Activated T-cell treated with anti-CD3 and anti-CD28 coated beads, Interleukin-2, amount 50 U/mL, for 1 hour (primary cell): ENCODE measurements around the gene DCLK1.

Source experiments
- DNase-seq: peaks from one replicate; pipeline ENCODE4 v3.0.0-alpha.2; 2020

DCLK1 gene

DNA sequence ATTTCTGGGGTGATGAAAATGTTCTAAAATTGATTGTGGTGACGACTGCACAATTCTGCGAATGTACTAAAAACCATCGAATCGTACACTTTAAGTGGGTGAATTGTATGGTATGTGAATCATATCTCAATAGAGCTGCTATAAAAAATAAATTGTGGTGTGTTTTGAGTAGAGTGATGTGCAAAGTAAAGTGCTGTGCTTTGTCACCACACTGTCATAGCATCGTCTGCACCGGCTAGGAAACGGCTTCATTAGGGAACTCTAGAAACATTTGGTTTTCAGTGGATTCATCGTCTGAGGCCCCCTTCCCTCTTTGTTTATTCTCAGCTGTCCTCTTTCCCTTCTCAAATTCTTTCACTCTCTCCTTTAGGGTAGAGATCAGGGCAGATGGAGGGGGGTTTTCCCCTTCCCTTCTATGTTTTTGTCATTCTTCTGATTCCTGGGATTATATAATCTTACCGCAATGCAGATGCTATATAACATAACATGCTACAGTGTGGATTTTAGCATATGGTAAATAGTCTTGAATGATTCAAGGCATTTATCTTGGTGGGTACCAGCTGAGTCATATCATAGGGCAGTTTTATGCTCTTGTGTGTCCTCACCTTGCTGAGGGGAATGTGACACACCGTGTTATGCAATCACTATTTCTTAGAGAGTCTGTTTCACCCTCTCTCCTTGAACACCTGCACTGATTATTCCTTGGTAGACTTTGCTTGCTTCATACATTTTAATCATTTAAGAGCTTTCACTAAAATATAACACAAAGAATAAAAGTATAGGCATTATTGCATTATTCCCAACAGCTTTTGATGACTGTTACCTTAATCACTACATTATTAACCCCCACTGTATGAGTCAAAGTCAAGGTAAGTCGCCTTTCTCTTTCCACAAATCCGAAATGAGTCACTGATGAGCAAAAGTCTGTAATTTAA is 239.4 kb downstream of the DCLK1 start:
- no peak for DNase-seq

DNA sequence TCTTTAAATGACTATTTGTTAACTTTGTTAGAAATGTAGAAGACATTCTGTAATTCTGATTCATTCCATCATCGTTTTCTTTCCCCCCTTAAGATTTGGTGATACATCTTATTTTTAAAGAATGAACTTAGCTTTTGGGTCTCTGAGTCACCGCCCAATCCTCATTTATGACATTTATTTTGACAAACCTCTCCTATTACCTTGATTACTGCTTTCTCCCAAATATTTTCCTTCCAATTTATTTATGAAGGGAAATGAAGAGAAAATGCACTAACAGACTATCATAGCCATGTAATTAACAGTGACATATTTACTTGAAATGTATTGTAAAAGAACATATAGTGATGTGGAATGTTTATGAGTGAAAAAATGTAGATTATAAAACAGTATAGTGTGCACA is 241.6 kb downstream of the DCLK1 start:
- no peak for DNase-seq

DNA sequence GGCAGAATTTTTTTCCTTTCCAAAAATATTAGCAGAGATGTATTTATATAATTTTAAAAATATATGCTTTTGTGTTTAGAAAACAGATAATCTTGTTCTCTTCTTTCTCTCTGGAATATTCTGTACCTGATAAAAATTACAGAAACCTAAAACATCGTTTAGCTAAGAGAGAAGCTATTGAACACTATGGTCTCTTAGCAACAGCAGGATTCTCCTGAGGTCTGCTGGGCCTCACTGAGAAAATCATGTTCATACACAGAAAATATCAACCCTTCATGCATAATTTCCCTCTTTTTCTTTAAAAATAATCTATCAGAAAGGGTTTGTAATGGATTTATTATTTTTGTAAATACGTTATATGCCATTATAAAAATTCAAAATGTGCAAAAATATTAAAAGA is 242.2 kb downstream of the DCLK1 start:
- DNase-seq = no peak

DNA sequence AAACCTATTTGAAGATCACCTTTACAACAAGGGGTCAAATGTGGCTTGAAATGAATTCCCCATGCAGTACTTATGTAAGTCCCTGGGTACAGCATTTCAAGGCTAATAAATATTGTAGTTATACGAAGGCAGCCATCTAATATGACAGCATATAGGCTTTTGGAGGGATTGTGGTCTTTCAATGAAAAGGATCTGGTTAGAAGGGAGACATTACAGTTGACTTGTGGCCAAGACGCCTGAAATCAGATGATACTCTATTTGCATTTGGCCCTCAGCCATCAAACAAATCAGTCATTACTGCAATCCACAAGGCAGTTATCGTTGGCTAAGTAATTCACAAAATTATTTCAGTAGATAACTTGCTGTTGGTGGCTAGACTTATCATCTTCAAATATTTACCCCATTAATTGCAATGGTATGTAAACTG is 242.7 kb downstream of the DCLK1 start:
- DNase-seq = no peak

DNA sequence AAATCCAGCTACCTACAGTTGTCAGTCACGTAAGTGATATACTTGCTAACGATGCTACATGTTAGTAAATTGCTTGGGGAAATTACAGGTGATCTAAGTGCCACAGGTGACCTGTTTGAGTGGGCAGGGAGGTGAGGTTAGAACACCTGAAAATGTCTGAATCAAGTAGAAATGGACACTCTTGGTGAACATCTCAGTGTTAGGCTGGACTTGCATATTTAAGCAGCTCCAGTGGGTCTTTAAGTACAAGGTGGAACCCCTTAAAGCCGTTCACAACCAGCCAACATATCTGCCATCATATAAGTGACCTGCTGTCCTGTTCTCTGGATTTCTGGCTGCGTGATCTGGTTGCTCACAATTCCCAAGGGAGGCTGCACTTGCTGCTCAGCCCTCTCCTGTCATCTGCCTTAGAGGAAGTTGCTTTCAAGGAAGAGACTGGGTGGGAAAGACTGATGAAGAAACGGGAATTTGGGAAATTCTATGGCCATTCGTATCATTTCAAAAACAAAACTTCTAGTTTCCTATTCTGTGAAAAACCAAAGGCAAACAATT is 244.0 kb downstream of the DCLK1 start:
- DNase-seq = no peak

DNA sequence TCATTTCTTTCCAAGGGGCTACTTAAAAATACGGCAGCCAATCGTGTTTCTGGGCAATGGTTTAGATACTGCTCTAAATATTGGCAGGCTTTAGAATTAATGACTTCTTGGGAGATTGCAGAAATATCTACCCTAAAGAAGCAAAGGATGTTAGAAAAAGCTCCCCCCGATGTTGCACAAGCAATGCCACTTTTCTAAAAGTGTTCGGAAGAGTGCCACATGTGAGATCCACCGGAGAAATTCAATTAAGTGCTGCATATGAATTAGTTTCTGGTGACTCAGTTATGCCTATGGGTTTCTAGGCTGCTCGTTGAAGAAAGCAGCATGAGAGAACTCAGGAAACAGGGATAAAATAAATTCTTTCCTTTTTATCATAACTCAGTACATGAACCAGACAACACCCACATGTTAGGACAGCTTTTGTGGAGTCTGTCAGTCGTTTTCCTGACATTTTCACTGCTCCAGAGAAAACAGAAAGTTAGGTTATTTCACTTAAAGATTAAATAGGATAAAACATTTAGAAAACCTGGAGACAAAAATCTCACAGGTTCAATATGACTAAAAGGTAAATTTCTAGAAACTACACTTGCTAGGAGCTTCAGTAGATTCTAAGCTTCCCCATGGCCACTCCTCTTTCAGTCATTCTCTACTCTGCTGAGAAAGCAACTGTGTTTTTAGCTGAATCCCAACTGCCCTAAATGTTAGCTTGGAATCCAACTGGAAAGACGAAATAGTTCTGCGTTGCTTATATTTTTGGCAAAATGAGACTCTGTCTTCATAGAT is 244.7 kb downstream of the DCLK1 start:
- no peak for DNase-seq

DNA sequence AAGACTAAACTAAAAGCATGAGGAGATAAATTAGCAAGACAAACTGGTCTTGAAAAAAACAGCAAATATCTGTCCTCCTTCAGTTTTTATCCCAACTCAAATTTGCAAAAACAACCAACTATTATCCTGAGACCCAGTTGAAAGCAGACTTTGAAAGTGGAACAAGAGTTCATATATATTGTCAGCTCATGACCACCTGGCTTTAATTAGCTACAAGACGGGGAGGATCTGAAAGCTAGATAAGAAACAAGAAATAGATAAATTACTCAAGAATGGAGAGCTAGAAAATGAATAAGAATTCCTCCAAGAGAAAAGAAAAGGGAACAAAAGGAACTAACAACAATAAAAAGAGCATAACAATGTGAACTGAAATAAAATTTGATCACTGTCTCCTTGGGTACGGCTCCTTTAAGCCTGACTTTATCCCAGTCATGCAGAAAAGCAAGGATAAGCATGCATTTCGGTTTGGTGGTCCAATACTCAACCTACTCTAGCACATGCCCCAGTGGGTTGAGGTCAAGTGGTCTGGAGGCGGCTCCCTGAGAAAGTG is 246.9 kb downstream of the DCLK1 start:
- DNase-seq = no peak

DNA sequence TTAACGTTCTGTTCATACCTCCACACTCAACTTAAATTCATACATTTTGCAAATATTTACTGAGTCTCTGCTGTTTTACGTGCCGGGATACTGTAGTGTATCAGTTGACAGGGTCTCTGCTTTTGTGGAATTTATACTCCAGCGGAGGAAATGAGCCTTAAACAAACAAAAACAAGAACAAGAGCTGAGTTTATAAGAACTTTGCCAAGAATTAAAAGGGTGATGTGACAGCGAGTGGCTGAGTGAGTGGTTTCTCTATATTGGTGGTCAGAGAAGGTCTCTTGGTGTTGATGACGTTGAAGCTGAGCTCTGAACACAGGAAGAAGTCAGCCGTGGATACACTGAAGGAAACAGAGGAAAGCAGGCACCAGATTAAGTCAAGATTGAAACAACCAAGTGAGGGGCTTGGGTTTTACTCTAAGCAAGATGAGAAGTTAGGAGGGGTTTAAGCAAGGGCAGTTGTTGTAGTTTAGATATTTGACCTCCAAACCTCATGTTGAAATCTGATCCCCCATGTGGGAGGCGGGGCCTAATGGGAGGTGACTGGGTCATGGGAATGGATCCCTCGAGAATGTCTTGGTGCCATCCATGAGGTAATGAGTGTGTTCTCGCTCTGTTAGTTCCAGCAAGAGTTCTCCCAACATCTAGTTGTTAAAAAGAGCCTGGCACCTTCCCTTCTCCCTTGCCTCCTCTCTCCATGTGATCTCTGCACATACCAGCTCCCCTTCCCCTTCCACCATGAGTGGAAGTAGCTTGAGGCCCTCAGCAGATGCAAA is 248.3 kb downstream of the DCLK1 start:
- DNase-seq = no peak

DNA sequence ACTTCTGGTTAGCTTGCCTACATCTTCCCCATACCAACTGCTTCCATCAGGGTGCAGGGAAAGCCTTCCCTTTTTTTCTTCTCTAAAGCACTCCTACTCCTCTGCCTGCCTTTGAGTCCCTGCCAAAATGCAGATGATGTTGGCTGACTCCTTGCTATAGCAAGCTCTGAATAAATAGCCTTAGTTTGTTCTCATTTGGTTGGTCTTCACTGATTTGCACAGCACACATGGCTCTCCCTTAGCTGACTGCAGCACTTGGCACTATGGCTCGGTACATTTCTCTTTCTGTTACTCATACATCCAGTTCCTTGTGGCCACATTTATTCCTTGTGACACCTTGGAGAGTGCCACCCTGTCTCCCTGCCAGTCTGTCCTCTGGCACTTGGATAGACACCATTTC is 249.8 kb downstream of the DCLK1 start:
- no peak for DNase-seq

DNA sequence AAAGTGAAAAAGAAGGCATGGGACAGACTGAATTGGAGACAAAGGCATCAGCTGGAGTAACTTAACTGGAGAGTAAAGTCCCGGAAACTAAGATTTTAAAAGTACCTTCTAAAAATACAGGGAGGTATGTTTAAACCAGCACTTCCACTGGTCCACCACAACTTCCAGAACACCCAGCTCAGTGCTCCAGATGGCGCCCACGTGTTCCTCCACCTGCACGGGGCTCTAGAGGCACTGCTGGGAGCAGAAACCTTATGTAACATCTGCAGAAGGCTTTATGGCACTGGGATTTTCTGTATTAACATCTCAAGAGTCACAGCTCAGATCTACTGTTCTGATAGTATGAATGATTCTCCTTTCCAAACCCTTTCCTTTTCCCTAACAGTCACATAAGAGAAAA is 252.1 kb downstream of the DCLK1 start:
- no peak for DNase-seq

DNA sequence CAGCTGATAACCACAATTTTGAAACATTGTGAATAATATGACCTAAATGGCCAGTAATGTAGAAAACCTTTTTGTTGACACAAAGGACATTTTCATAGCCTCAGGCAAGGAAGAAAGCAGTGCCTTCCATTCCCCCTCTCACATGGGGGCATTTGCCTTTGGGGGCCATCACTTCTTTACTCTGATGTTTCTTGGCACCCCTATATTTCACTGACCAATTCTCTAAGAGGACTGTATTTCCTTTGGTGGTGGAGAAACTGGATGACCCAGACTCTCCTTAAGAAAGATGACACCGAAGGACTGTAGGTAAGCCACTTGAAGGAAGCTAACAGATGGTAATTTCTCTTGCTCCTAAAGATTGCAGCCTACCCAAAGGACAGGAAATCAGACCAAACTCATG is 254.6 kb downstream of the DCLK1 start:
- no peak for DNase-seq

DNA sequence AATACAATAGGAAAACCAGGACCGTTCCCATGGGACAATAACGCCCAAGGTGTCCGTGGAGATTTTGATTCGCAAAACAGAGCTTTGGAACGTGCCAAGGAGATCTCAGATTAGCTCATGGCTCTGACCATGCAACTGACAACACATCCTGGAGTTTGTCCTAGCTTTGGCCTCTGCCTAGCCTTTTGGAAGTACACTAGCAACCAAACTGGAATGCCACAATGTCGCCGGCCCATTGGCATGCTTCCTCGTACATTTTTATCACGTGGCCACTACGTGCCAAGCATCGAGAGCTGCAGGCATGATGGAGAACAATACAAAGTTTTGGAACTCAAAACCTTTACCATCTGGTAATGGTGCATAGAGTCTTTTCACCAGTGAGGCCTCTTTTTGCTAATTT is 256.5 kb downstream of the DCLK1 start:
- no peak for DNase-seq

DNA sequence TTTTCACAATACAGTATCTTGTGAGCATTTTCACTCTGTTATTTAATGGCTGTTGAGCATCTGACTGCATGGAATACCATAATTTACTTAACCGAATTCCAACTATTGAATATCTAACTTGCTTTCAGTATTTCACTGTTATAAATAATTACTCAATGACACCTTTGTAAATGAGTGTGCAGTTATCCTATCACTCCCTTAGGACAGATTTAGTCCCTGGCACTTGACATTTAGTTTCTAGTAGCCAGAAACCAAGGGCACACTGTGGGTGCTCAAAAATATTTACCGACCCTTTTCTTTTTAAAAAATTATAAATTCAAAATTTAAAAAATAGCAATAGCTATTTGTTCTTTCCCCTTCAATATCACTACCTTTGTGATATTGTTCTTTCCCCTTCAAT is 258.8 kb downstream of the DCLK1 start:
- no peak for DNase-seq

DNA sequence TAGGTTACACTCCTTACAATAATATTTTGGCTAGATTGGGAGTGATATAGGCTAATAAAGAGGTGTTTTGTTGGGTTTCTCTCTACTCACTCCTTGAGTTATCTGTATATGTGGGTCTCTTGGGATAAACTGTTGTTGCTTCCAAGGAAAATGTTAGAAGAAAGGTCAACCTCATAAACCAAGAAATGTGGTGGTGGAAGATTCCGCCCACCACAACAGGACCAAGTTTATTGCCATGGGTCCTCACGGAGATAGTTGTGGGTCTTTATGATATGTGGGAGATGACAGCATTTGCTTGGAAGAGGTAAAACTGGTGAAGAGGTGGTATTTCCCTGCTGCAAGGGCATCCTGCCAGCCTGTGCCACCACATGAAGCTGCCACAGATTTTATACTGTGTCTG is 259.6 kb downstream of the DCLK1 start:
- no peak for DNase-seq

DNA sequence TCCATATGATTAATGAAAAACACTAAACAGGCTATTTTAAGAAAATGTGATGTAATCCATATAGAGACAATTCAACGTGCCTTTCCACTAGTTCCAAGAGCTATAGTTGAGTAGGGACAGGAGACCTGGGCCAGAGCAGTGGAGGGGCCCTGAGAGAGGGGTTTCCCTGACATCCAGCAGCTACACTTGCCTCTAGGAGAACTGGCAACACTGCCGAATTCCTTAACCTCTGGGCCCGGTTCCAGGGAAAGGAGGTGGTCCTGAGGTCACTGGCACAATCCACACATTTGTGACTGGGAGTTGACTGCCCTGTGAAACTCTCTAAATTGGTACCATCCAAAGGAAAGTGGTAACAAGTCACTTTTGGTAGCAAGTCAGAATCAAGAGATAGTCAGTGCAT is 264.4 kb downstream of the DCLK1 start:
- no peak for DNase-seq

DNA sequence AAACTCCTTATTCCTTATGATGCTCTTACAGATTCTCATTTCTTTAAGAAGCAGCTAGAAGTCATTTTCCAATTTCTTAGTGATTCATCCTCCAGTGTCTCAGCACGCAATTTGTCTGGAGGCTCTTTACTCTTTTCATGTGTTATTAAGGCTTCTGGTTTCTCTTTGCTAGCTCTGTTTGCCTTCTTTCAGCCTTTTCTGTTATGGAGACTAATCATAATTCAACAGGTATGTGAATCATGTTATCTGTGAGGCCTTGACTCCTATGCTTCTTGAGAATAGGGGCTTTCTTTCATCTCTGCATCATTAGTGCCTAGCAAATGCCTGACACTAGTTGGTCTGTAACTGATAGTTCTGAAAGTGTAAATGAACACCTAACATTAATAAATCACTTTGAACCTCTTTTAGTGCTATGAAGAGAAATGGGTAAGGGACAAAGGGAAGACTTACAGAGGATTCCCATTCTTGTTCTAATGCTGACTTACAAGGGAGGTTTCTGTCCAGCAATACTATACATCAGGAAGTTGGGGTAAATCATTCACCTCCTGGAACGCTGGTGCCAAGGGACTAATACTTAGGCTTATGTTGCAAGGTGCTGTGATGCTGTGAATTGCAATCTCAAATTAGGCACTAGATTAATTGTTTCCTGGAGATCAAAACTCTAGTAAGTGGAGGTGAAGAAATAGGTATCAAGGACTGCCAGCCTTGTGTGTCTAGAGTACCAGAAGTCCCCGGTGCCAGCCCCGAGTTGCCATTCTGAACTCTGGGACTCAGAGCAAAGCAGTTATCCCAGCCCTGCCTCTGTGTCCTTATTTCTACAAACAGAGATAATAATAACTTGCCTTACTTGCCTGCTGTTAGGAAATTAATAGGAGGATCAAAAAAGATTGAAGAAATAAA is 265.6 kb downstream of the DCLK1 start:
- DNase-seq = no peak

DNA sequence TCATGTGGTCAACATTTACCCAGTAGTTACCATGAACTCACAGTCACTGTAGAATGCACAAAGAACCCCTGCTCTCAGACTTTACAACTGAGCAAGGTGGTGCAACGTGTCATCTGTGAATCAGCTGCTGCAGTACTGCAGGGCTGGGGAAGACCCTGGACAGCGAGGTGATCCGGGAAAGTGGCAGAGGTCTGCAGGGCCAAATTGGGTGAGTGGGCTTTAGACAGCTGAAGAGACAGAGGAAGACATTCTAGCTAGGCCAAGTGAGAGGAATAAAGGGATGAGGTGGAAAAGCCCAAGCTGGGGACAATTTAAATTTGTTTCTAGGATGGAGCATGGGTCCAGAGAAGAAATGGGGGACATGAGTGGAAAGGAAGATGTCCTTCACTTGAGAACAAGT is 270.5 kb downstream of the DCLK1 start:
- no peak for DNase-seq

DNA sequence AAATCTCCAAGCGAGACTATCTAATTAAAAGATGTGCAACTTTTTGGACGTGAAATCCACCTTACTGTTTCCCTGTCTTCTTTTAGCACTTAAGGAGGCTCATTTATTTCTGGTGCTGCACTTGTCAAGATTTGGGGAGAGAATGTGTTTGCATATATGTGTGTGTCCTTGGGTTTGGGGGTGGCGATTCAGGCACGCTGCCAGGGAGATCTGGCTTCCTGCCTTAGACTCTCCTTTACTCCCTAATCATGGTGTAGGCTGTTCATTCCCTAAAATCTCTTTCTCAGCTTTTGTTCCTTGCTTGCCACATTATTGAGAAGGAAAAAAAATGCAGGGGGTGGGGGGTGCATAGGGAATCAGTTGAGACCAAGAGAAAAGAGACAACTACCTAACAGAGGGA is 271.2 kb downstream of the DCLK1 start:
- DNase-seq = no peak

DNA sequence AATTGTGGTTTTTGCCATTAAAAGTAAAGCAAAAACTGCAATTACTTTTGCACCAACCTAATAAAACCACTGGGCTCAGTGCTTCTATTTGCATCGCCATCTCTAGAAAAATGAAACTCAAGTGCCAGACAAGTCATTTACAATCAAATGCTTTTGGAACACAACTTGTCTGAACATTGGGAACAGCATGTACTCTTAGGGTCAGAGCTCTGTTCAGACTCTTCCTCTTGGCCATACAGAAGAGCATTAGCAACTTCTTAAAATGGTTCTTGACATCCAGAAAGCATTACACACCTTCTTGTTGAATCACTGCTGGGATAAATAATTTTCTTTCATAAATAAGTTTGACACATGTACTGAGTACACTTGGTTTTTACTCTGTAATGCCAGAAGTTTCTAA is 272.5 kb downstream of the DCLK1 start:
- DNase-seq = no peak

DNA sequence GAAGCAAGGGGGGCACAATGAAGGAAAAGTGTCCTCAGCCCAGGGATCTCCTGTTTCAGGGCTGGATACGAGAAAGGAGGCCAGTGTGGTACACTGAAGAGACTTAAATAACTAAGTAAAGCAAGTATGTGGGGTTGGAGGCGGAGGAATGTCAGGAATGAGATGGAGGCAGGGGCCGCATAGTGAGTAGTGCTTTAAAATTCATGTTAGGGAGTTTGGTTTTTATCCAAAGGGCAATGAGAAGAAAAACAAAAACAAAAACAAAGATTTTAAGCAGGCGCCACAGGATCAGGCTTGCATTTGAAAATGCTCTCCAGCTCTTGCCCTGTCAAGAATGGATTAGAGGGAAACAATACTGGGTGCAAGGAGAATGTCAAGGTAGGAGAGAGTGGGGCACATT is 273.4 kb downstream of the DCLK1 start:
- DNase-seq = no peak

DNA sequence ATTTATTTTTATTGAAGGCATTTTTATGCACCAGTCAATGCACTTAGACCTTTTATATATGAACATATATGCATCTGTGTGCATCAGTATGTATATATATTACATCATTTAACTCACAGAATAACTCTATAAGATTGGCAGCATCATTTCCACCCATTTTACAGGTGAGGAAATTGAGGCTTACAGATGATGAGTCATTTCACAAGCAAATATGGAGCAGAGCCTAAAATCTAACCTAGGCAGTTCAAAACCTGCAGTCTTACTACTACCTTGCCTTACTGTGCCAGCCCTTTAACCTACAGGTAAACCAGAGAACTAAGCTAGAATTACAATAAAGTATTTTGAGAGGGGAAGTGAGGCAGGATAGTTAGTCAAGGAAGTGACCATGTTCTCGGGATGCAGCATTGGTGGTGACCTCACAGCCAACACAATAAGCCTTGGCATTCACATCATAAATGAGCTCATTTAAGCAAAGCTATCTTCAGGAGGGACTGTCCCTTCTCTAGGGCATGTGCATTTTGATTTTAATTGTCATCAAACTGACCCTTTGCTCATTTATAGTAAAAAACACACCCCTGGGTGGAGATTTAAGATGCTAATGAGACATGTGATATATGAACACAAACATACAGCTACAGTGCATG is 274.3 kb downstream of the DCLK1 start:
- no peak for DNase-seq
